ENCODE results near the gene GUK1.

Gene GUK1

DNA sequence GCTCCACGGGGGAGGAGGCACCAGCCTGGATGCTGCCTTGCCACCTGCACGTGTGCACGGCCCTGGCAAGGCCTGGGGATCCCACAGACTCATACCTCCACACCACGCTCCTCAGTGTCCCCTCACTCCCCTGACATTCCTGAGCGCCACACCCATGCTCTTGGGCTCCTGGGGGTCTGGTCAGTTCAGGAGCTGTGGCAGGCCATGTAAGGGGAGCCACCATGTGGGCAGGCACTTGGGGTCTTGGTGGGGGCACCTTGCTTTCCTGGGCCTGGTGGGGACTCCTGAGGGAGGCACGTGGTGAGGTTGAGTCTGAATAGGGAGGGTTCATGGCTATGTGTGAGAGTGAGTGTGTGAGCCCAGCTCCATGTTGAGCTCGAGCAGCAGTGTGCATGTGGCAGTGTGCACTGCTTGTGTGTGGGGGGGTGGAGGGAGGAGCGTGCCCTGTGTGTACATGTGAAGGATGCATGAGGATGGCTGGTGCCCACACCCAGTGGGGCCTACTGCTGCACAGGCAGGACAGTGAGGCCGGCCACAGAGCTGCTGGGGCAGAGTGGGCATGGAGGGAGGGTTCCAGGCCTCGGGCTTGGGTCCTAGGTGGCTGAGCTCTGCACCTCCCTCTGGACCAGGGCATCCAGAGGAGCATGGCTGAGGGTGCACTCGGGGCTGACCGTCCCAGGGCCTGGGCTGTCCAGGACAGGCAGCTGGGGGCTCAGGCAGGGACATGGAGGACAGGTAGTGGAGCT, 11.3 kb downstream of the GUK1 start:
- DNase-seq: no peak

DNA sequence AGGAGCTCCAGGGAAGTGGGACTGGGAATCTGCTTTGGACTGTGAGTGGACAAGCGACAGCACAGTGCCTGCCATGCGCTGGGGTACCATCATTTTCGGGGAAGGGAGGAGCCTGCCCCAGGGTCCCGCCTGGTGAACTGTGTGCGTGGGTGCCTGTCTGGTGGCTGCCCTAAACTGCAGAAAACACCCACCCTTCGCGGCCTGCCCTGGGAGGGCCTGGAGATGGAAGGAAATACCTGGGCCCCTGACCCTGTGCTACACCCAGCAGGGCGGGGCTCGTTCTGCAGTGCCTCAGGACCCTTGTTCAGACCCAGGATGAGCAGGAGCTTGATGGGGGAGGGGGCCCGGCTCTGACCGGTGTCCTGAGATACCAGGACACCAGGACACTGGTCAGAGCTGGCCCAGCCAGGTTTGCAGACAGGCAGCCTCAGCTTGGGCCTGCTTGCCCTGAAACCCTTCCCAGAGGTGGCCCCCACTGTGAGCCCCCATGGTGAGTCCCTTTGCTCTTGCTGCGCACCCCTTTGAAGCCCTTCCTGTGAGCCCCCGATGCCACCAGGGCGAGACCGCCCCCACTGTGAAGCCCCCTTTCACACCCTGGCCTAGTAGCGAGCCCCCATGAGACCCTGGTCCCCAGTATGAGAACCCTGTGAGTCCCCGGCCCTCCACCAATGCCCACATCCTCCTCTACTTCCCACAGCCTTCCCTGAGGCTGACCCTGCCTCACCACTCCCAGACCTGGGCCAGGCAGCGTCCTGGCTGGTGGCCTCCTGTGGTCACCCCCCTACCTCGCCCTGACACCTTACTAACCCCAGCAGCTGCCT, 12.2 kb downstream of the GUK1 start:
- DNase-seq: no peak

DNA sequence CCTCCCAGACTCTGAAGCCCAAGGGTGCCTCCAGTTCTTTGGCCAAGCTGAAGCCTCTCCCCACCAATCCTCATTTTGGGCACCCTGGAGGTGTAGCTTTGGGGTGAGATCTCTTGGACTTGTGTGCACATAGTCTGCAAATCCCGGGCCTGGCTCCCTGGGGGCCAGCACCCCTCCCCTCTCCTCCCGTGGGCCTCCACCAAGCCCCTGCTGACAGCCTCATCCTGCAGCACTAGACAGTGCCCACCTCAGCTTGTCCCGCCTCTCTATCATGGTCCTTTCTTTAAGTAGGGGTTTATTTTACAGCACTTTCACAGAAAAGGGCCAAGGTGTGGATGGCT, 12.8 kb downstream of the GUK1 start:
- no peak for DNase-seq

DNA sequence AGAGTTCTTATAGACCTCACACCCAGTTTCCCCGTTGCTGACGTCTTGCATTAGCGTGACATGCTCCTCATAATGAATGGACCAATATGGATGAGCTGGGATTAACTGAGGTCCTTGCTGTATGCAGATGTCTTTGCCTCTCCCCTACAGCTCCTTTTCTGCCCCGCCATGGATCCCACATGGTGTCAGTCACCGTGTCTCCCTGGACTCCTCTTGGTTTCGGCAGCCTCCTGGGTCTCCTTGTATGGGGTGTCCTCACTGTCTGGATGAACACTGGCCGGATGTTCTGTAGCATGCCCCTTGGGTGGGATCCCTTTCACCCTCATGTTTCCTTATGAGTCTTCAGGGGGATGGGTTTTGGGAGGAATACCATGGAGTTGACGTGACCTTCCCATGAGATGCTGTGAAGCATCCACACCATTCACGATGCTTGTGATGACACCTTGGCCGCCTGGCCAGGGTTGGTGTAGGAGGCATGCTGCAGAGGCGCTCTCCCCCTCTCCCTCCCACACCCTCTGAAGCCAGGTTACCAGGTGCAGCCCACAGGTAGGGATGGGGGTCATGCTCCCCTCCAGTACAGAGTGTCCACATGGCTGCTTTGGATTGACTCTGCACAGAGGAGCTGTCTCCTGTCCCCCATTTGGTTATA, 14.1 kb downstream of the GUK1 start:
- DNase-seq: no peak

DNA sequence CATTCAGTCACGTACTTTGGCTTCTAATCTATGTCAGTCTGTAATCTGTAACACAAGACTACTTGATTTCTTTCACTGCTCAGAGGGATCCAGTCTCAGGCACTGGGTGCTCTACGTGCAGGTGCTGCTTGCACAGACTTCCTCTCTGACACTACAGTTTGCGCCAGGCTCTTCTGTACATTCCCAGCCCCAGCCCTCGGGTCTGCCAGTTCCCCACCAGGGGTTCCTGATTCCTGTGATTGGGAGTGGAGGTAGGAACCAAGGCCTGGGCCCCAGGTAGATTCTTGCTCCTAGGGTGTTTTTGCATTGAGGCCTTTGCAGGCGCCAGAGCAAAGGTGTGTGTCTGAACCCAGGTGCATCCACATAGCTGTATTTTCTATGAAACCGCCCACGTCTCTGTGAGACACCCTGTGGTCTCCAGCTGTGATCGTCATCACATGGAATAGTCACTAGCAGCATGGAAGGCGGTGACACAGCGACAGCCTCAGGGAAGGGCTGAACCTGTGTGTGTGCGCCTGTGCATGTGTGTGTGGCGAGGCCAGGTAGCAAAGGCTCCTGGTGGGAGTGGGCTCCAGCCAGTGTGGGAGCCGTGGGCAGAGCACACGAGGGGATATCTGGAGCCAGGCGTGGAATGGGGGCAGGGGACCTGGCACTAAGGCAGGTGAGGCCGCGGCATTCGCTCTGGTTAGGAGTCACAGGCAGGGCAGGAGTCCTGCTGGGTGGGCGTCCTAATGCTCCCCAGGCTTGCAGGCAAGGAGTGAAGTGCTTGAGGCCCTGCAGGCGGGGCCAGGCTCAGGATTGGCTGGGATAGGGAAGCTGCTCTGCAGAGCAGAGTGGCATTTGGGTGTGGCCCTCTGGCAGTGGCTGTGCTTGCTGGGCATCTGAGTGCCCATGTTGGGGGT, 14.8 kb downstream of the GUK1 start:
- no peak for DNase-seq

DNA sequence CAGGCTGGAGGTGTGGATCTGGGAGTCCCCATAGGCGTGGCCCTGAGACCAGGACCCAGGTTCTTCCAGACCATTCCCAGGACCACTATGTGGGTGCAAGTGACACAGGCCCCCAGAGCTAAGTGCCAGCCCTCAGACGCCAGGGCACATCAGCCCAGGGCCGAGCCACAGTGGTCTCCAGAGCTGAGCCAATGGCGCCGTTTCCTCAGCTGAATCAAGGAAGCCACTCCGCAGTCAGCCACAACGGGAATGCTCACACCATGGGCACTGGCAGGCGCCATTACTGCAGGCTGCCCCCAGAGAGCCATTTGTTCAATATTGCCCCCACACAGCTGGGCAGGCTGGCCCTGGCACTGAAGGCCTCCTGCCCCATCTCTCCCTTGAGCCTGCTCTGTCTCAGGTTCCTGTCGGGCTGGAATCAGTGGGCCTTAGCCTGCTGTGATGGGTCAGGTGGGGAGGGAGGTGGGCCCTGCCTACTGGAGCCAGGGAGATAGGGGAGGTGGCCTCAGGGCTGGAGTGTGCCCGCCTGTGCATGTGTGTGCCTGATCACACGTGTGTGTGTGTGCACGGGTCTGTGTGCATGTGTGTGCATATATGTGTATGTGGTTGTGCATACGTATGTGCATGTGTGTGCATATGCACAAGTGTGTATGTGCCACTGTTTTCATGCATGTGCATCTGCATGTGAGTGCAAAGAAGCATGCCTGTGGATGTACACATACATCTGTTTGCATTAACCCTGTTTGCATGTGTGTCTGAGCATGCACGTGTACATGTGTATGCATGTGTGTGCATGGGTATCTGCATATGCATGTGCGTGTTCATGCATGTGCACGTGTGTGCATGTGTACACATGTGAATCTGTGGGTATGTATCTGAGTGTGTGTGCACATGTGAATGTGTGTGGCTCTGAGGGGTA, 15.8 kb downstream of the GUK1 start:
- no peak for DNase-seq

DNA sequence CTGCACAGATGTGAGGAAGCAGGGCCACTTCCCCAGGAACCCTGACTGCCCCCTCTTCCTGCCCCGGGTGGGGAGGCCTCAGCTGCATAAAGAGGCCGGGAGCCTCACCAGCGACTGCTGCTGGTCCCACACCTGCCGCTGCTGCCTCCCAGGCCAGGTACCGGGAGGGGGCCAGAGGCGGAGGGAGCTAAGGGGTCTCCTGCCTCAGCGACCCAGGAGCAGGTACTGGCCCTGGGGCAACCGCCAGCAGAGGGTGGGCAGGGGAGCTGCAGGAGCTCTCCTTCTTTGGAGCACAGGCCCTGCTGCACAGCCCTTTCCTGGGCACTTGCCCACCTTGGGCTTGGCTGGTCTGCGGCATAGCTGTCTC, 16.4 kb downstream of the GUK1 start:
- no peak for DNase-seq

DNA sequence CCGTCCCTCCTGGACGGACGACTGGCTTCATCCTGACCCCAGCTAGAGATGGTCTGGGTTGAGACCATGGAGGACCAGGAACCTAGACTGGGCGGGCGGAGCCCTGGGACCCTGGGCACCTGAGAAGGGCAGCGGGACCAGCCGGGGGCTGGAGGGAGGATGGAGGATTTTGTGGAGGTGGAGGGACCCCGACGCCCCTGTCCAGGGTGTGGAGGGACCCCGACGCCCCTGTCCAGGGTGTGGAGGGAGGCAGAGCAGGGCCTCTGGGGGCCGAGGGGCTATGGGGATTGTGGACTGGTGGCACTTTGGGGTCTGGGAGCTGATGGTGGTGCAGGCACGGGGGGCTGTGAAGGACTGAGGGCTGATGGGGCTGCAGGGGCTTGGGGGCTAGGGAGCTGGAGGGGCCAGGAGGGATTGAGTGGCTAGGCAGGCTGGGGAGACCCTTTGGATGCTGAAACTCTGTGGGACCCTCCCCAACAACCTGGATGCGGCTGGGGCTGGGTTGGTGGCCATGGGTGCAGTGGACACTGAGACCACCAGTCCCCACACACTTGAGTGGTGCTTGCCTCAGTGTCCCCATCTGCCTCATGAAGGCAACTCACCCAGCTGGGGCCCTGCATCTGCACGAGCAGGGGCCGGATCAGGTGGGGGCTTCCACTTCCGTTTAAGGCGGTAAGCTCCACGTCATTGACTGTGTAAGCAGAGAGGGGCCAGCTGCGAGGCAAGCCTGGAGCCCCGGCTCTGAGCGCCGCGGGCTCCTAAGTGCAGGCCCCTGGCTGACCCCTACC, 17.1 kb downstream of the GUK1 start:
- no peak for DNase-seq

DNA sequence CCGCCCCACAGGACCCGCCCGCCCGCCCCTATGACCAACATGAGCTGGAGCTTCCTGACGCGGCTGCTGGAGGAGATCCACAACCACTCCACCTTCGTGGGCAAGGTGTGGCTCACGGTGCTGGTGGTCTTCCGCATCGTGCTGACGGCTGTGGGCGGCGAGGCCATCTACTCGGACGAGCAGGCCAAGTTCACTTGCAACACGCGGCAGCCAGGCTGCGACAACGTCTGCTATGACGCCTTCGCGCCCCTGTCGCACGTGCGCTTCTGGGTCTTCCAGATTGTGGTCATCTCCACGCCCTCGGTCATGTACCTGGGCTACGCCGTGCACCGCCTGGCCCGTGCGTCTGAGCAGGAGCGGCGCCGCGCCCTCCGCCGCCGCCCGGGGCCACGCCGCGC, 17.6 kb downstream of the GUK1 start:
- DNase-seq: no peak

DNA sequence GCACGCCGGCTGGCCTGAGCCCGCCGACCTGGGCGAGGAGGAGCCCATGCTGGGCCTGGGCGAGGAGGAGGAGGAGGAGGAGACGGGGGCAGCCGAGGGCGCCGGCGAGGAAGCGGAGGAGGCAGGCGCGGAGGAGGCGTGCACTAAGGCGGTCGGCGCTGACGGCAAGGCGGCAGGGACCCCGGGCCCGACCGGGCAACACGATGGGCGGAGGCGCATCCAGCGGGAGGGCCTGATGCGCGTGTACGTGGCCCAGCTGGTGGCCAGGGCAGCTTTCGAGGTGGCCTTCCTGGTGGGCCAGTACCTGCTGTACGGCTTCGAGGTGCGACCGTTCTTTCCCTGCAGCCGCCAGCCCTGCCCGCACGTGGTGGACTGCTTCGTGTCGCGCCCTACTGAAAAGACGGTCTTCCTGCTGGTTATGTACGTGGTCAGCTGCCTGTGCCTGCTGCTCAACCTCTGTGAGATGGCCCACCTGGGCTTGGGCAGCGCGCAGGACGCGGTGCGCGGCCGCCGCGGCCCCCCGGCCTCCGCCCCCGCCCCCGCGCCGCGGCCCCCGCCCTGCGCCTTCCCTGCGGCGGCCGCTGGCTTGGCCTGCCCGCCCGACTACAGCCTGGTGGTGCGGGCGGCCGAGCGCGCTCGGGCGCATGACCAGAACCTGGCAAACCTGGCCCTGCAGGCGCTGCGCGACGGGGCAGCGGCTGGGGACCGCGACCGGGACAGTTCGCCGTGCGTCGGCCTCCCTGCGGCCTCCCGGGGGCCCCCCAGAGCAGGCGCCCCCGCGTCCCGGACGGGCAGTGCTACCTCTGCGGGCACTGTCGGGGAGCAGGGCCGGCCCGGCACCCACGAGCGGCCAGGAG, 18.3 kb downstream of the GUK1 start:
- DNase-seq: no peak

DNA sequence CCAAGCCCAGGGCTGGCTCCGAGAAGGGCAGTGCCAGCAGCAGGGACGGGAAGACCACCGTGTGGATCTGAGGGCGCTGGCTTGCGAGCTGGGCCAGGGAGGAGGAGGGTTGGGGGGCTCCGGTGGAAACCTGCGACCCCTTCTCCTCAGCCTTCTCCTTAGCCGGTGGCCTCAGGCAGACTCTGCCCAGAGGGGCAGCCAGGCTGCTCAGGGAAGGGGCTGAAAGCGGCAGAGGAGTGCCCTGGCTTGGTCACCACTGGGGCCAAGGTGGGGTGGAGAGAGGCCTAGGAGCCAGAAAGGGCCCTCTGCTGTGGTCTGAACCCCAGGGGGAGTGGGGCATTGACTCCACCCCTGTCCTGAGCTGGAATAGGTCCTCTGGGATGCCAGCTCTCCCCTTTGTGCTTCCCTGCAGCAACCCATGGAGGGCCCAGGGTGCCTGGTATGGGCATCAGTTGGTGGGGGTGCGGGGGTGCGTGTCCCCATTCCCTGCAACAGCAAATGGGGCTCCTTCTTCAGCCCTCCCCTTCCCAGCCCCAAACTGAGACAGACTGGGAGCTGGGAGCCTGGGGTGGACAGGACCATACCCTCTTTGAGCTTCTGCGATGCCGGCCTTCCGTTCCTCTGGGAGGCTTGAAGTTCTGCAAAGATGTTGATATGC, 19.1 kb downstream of the GUK1 start:
- DNase-seq: no peak

DNA sequence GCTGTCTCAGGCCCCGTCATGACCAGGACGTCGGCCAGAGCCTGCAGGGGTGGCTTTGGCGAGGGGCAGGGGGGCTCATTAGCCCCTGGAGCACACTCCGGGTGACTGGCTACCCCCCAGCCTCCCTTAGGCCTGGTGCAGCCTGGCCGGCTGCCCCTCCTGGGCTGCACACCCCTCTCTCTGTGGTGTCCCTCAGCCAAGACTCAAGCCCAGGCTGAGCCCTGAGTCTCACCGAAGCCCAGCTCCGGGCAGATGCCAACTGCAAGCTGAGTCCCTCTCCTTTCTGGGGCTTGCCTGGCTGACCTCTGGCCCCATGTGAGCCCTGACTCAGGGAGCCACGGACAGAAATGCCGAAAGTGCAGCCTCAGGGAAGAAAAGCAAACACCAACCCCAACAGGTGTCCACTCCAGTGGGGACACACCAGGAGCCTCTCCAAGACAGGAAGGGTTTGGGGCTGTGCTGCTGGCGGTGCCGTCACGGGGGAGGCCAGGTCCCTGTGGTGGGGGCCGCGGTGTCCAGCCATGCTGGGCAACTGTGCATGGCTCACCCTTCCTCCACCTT, 20.2 kb downstream of the GUK1 start:
- DNase-seq: no peak

DNA sequence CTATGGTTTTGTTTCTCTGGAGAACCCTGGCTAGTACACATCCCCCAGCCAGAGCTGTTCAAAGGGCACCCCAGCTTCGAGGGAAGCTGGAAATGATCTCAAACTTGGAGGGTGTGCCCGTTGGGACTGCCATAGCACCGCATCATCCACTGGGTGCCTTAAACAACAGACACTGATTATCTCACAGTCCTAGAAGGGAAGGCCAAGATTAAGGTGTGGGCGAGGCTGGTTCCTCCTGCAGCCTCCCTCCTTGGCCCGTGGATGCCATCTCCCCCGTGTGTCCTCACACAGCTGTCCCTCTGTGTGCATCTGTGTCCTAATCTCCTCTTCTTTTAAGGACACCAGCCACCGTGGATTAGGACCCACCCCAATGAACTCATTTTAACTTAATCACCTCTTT, 21.3 kb downstream of the GUK1 start:
- DNase-seq: no peak

DNA sequence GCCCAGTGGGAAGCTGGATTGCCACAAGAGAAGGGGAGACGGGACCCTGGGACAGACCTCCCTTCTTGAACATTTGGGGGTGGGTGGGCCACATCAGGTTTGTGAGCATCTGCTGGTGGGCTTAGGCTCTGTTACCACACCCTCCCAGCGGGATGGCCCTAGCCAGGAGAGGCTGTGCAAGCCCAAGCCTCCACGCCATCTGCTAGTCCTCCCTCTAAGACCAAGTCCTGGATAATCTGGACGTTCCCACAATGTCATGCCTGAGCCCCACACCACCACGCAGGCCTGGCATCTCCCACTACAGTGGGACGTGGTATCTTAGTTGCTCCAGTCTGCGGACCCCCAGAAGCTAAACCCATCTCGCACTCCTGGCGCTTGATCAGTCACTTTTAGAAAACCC, 21.8 kb downstream of the GUK1 start:
- no peak for DNase-seq

DNA sequence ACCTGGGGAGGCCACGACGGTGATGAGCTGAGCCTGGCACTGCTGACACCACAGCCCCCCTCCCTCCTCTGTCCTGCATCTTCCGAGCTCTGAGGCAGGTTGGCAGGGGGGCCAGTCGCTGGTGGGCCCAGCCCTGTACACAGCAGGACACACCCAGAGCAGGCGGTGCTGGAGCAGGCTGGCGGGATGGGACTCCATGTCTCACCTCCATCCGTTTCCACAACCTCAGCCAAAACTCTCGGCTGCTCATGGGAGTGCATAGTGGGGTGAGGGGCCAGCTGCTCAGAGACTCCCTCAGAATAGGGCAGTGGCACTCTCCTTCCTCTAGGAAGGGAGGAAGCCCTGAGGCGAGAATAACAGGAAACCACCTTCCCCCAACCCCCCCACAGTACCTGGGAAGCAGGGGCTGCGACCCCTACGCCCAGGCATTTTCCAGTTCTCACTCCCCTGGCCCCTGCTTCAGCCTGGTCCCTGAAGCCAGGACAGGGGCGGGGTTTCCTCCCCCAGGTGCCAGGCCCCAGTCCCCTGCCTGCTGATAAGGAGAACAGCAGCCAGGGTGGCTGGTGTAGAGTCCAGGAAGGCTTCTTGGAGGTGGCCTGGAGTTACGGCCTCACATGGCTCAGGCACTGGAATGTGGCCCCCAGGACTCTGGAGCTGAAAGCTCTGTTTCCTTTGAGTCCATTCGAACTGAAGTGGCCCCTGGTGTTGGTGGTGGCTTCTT, 22.4 kb downstream of the GUK1 start:
- DNase-seq: no peak

DNA sequence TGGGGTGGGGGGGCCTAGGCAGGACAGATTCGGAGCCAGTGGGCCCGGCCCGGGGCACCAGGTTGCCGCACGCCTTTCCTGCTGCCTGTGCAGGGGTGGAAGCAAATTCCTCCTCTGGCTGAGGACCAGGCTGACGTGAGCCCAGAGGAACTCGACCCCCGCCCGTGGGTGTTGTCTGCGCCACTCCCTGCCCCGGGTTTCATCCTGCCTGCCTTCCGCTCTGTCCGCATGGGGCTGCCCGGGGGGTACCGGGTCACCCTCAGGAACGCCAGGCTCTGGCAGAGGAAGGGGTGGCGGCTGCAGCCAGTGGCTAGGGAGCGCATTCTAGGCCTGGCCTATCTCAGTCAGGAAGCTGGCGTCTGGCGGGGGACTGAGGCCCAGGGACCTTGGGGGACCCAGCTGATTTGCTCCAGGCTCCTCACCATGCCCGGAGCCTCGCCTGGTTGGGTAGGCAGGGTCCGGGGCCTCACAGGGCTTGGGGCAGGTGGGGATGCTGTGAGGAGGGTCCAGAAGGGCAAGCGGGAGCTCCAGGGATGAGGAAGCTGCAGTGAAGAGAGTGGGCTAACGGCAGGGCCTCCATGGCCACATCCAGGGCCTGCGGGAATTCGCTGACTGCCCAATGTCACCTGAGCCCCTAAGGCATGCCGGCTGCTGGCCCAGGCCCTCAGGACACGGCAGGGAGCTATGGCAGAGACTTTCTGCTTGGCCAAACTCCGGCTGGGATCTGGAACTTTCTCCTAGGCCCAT, 23.1 kb downstream of the GUK1 start:
- DNase-seq: no peak

DNA sequence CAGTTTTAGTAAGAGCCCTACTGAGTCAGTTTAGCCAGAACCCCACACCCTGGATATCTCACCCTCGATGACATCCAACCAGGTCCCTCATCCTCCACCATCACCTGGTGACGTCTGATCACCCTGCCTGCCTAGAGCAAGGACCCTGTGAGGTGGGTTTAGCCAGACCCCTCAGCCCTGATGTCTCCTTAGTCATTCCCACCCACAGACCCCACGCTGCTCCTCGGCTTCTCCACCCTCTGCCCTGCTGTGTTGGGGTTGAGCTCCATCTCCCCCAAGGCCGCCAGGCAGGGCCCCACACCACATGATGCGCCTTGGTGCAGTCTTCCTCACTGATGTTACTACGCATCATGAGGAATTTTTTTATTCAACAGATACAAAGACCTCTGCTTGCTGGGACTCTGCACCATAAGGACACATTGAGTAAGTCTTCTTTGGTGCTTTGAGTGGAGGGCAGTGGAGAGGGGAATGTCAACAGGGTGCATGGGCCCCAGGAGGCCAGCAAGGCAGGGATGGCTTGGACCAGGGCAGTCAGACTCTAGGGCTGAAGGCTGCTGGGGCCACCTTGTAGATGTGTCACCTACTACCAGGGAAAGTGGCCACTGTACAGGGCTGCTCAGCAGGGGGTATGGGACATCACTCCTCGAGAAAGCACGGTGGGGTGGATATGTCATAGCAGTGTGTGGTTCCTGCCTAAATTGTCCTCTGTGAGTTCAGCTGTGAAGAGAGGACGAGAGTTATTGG, 23.9 kb downstream of the GUK1 start:
- no peak for DNase-seq

Measured in Kasumi-1 (cell line).